Gastroesophageal sphincter (tissue), 3 donors: ENCODE results near the gene TTN.

Source experiments
- CTCF ChIP-seq, 4 experiments: fragments of 200-600 bp in 2 of 4; fragments of 450-650 bp in 2 of 4; sonication (generic) in 1 of 4; IDR thresholded peaks; one replicate each; pipeline ENCODE4 v1.5.1; 2017 to 2019; ENCODE audit warnings: antibody characterized with exemption in 4 of 4, mild to moderate bottlenecking in 2 of 4, moderate library complexity in 2 of 4
- POLR2AphosphoS5 ChIP-seq: sonication (generic); formaldehyde crosslinking; IDR thresholded peaks from one replicate; pipeline ENCODE4 v1.6.1; 2017; ENCODE audit warnings: antibody characterized with exemption

- TF ChIP-seq POLR2AphosphoS5 (no peak), CTCF (IDR thresholded peaks at IDR 0.05) (no peak)
These were observed 36.7 kb downstream of the TTN start for GRCh38 chr2:178770518-178770917.
